IMR-90 (cell line): ENCODE data around the gene FOSL1. TPM values are rescaled to one million over a fixed set of nuclear protein-coding genes. Genes with fewer than 3 reads are reported as not detected.
A peak's percentile ranks its signal among the peaks of the same experiment; 100 is the strongest.

Experiments used
- ATAC-seq: fragments of 200-7000 bp; cut with Tn5 transposase; 2 replicates; pipeline ENCODE4 v1.9.1; 2020; ENCODE audit warnings: low read depth, mild to moderate bottlenecking, moderate library complexity
- BruUV-seq: library from RNA; stranded (reverse); fragments of 400-500 nt; replicated peaks from 2 replicates; lab custom pipeline; 2021; lab: Mats Ljungman, UMichigan
- CTCF ChIA-PET: fragments of 300-600 bp; formaldehyde crosslinking; extraction: SDS; loops from one replicate; lab custom pipeline; 2021; ENCODE audit warnings: antibody characterized with exemption; lab: Yijun Ruan, JAX
- POLR2A ChIA-PET: fragments of 300-600 bp; sonication (Branson Sonifier 250); formaldehyde crosslinking; loops from one replicate; lab custom pipeline; 2022; ENCODE audit warnings: antibody characterized with exemption; ENCODE audit not compliant: unreplicated experiment; lab: Charles Lee
- DNase-seq: peaks from one replicate; pipeline ENCODE4 v3.0.0; 2013
- H2AFZ ChIP-seq: replicated peaks from 2 replicates; pipeline ENCODE3; 2013; ENCODE audit warnings: low read length, mild to moderate bottlenecking; ENCODE audit not compliant: poor library complexity
- H2AK5ac ChIP-seq: 2 replicates; pipeline ENCODE4 v1.6.1; 2013; ENCODE audit warnings: low read depth, low read length, inconsistent platforms
- H2AK9ac ChIP-seq: replicated peaks from 2 replicates; pipeline ENCODE3; 2013; ENCODE audit warnings: mild to moderate bottlenecking, low read depth, low read length, moderate library complexity; ENCODE audit not compliant: poor library complexity
- H2BK120ac ChIP-seq: 2 replicates; pipeline ENCODE4 v1.6.1; 2013; ENCODE audit warnings: low read depth, low read length, inconsistent platforms
- H2BK15ac ChIP-seq: 3 replicates; pipeline ENCODE4 v1.6.1; 2013; ENCODE audit warnings: low read depth, low read length, inconsistent platforms
- H2BK20ac ChIP-seq: 2 replicates; pipeline ENCODE4 v1.6.1; 2013; ENCODE audit warnings: low read depth, mild to moderate bottlenecking, inconsistent platforms, low read length, moderate library complexity
- H2BK5ac ChIP-seq: 2 replicates; pipeline ENCODE4 v1.6.1; 2013; ENCODE audit warnings: mild to moderate bottlenecking, low read depth, low read length, inconsistent platforms; ENCODE audit not compliant: poor library complexity, severe bottlenecking
- H3K14ac ChIP-seq: replicated peaks from 2 replicates; pipeline ENCODE4 v1.6.1; 2013; ENCODE audit warnings: low read depth, low read length, inconsistent platforms
- H3K18ac ChIP-seq: 2 replicates; pipeline ENCODE4 v1.6.1; 2013; ENCODE audit warnings: low read depth, low read length, control low read depth
- H3K23ac ChIP-seq: 2 replicates; pipeline ENCODE4 v1.6.1; 2013; ENCODE audit warnings: low read depth, low read length, inconsistent platforms
- H3K27ac ChIP-seq: 2 replicates; pipeline ENCODE4 v1.5.1; 2013; ENCODE audit warnings: mild to moderate bottlenecking, control low read depth, low read length; ENCODE audit not compliant: insufficient read depth
- H3K27me3 ChIP-seq: 2 replicates; pipeline ENCODE4 v1.6.1; 2013; ENCODE audit warnings: low read length; ENCODE audit not compliant: control insufficient read depth, insufficient read depth
- H3K36me3 ChIP-seq: 2 replicates; pipeline ENCODE4 v1.6.1; 2013; ENCODE audit warnings: low read length, mixed read lengths; ENCODE audit not compliant: control insufficient read depth, insufficient read depth
- H3K4ac ChIP-seq: 2 replicates; pipeline ENCODE4 v1.6.1; 2013; ENCODE audit warnings: low read depth, low read length, inconsistent platforms
- H3K4me1 ChIP-seq: 2 replicates; pipeline ENCODE4 v1.6.1; 2013; ENCODE audit warnings: low read length, mixed read lengths; ENCODE audit not compliant: control insufficient read depth, insufficient read depth
- H3K4me2 ChIP-seq: 2 replicates; pipeline ENCODE4 v1.6.1; 2013; ENCODE audit warnings: low read depth, mild to moderate bottlenecking, control low read depth, low read length, moderate library complexity
- H3K4me3 ChIP-seq: 2 replicates; pipeline ENCODE4 v1.5.1; 2013; ENCODE audit warnings: low read depth, mild to moderate bottlenecking, control low read depth, low read length, moderate library complexity; ENCODE audit not compliant: insufficient read depth
- H3K56ac ChIP-seq: 2 replicates; pipeline ENCODE4 v1.6.1; 2013; ENCODE audit warnings: low read length, inconsistent platforms; ENCODE audit not compliant: insufficient read depth; ENCODE audit errors: extremely low read depth
- H3K79me1 ChIP-seq, 2 experiments: 2 replicates each; pipeline ENCODE4 v1.6.1; 2013; ENCODE audit warnings: low read length in 2 of 2, inconsistent platforms in 1 of 2, low read depth in 1 of 2
- H3K9ac ChIP-seq: 2 replicates; pipeline ENCODE4 v1.6.1; 2013; ENCODE audit warnings: low read depth, low read length, control low read depth
- H3K9me1 ChIP-seq: 2 replicates; pipeline ENCODE4 v1.6.1; 2013; ENCODE audit warnings: low read length, inconsistent platforms; ENCODE audit not compliant: insufficient read depth
- H3K9me3 ChIP-seq: 2 replicates; pipeline ENCODE4 v1.6.1; 2013; ENCODE audit warnings: low read length; ENCODE audit not compliant: control insufficient read depth, insufficient read depth
- H4K20me1 ChIP-seq: 2 replicates; pipeline ENCODE4 v1.6.1; 2013; ENCODE audit warnings: low read length, inconsistent platforms; ENCODE audit not compliant: insufficient read depth
- H4K5ac ChIP-seq: 2 replicates; pipeline ENCODE4 v1.6.1; 2013; ENCODE audit warnings: mild to moderate bottlenecking, low read depth, low read length, control low read depth
- H4K8ac ChIP-seq, 2 experiments: 2 replicates each; pipeline ENCODE4 v1.6.1; 2013; ENCODE audit warnings: low read depth in 2 of 2, low read length in 2 of 2, control low read depth in 1 of 2, inconsistent platforms in 1 of 2
- H4K91ac ChIP-seq: 2 replicates; pipeline ENCODE4 v1.6.1; 2013; ENCODE audit warnings: low read depth, low read length, inconsistent platforms; ENCODE audit not compliant: insufficient read depth
- CHD1 ChIP-seq: IDR thresholded peaks from 2 replicates; pipeline ENCODE4 v1.6.1; 2012; ENCODE audit warnings: low read depth, low read length, improper control_type of control experiment
- MAZ ChIP-seq: IDR thresholded peaks from 2 replicates; pipeline ENCODE4 v1.6.1; 2012; ENCODE audit warnings: low read depth, mild to moderate bottlenecking, low read length, improper control_type of control experiment, moderate library complexity, borderline replicate concordance
- WGBS, 2 experiments: methylation state at CpG; one replicate each; pipeline versions ENCODE4 v1.1.5 to v1.1.7; 2013; ENCODE audit warnings: missing lambda C conversion rate in 2 of 2; ENCODE audit not compliant: insufficient read length in 1 of 2; ENCODE audit errors: extremely low coverage in 2 of 2; 5-methylcytosine and 5-hydroxymethylcytosine counted together
- dilution Hi-C: fragments of 300-500 bp; cut with HindIII; formaldehyde crosslinking; loops from one replicate; pipeline ENCODE4 v1.14.3; 2018; ENCODE audit warnings: low sequenced_read_pairs; ENCODE audit not compliant: unreplicated experiment
- in situ Hi-C: fragments of 300-500 bp; cut with MboI; formaldehyde crosslinking; loops from 3 replicates; pipeline ENCODE4 v1.14.3; 2019; ENCODE audit warnings: low sequenced_read_pairs, inconsistent platforms, mixed read lengths
- intact Hi-C: fragments of 100-400 bp; cut with micrococcal nuclease; formaldehyde crosslinking; loops from 2 replicates; pipeline ENCODE4 v1.10.0; 2022
- polyA plus RNA-seq, 3 experiments: library from polyadenylated mRNA; depleted of rRNA; stranded (reverse); fragments of >200 nt; gene quantifications; 2 replicates each; pipeline ENCODE4 v1.2.3, GENCODE V29; 2012; ENCODE audit warnings: low replicate concordance in 1 of 3
- total RNA-seq: library from RNA; depleted of rRNA; stranded (reverse); fragments of >200 nt; gene quantifications from 2 replicates; pipeline ENCODE4 v1.2.3, GENCODE V29; 2012

The FOSL1 gene
- total and polyA plus RNA-seq, 2 of the 4 experiments (the other 2 are of a cell fraction): 17.2 to 107 TPM

DNA sequence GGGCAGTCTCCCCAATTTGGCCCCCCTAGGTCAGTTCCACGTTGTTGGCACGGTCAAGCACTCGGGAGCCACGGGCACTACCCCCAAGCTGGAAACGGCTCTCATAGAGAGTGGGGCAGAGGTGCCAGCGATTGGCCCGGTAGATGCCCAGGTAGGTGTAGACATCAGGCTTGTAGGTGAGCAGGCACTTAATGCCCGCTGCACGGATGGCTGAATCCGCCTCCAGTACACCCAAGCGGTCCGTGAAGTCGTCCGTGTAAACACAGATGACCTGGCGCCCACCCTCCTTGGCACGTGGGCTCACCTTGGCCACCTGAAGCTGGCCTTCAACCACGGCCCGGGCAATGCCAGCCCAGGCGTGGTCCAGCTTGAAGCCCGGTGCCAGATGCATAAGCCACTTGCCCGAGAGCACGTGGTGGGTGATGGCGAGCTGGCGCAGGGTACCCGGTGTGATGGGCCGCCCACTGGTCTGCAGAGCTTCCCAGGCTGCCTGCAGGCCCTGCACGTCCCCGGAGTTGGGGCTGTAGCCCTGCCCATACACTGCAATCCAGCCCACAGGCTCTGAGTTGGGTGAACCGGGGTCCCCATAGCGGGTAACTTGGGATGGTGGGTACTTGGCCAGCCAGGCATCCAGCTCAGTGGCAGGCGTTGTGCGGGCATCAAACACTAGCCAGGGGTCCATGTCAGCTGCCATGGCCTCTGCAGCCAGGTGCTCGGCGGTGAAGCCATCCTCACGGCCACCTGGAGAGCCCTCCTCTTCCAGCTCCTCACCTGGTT is 17.4 kb upstream of the FOSL1 start:
- no peaks in the 10 kb centered on the region for H3K27me3 ChIP-seq
- H2BK20ac ChIP-seq: peak overlapping the region; percentile 79
- ATAC-seq (no peak), DNase-seq (no peak)
- CTCF ChIA-PET: interaction anchor here (1.1 kb wide), 1 partner anchor 28 kb away, joined by 3 read pairs; no protein-coding TSS in a partner anchor
- POLR2A ChIA-PET: interaction anchor here (0.7 to 1.4 kb wide), 2 partner anchors 11 to 27 kb away, joined by 3 to 7 read pairs; partner anchors contain the start of gene CCDC85B
- H3K14ac ChIP-seq: peak overlapping the region; percentile 95
- in situ Hi-C loops: no loop called here
- peak overlapping the region; percentile 82 for H3K27ac ChIP-seq
- H2BK15ac ChIP-seq: peak overlapping the region; percentile 56
- peak overlapping the region; percentile 98 for H3K4ac ChIP-seq
- no peaks in the 10 kb centered on the region for H3K9me3 ChIP-seq
- H3K9me1 ChIP-seq: peaks cover 35% of the 10 kb centered on the region
- no TSS peak for BruUV-seq
- H4K8ac ChIP-seq: peak overlapping the region; percentile 64 to 97
- peak overlapping the region; percentile 97 for H3K23ac ChIP-seq
- H3K79me1 ChIP-seq: peaks cover 19 to 66% of the 10 kb centered on the region in 2 experiments
- 92% methylated on average over 16 of the region's 35 CpGs; no CpG with 5 or more reads in 1 of the 2 experiments for WGBS, 2 experiments
- peak overlapping the region; percentile 99 for H3K18ac ChIP-seq
- peak overlapping the region; percentile 93; the same call in 1 of the 2 replicates for H3K56ac ChIP-seq
- H4K20me1 ChIP-seq: peaks cover 11% of the 10 kb centered on the region
- peak overlapping the region; percentile 100 for H3K4me3 ChIP-seq
- H3K4me2 ChIP-seq: peak overlapping the region; percentile 96
- H2BK5ac ChIP-seq: peak overlapping the region; percentile 96
- H3K36me3 ChIP-seq: peaks cover 28% of the 10 kb centered on the region
- dilution Hi-C loops: no loop called here
- peak overlapping the region; percentile 16 for H2AFZ ChIP-seq
- H2AK9ac ChIP-seq: peak overlapping the region; percentile 100
- peak overlapping the region; percentile 99 for H2AK5ac ChIP-seq
- peaks cover 50% of the 10 kb centered on the region for H3K4me1 ChIP-seq
- H4K5ac ChIP-seq: peak overlapping the region; percentile 99
- H3K9ac ChIP-seq: peak overlapping the region; percentile 100
- TF ChIP-seq CHD1 (no peak), MAZ (0 out of 2 replicates have a peak, but pooled peaks have one; percentile 5)
- peak overlapping the region; percentile 100 for H2BK120ac ChIP-seq
- peak overlapping the region; percentile 97 for H4K91ac ChIP-seq
- intact Hi-C loops: loop anchor here (5.0 kb wide), 1 partner anchor 45 kb away; the partner anchor contains the start of gene SART1
